ENCODE results near the gene SUMO3.

Gene SUMO3

DNA sequence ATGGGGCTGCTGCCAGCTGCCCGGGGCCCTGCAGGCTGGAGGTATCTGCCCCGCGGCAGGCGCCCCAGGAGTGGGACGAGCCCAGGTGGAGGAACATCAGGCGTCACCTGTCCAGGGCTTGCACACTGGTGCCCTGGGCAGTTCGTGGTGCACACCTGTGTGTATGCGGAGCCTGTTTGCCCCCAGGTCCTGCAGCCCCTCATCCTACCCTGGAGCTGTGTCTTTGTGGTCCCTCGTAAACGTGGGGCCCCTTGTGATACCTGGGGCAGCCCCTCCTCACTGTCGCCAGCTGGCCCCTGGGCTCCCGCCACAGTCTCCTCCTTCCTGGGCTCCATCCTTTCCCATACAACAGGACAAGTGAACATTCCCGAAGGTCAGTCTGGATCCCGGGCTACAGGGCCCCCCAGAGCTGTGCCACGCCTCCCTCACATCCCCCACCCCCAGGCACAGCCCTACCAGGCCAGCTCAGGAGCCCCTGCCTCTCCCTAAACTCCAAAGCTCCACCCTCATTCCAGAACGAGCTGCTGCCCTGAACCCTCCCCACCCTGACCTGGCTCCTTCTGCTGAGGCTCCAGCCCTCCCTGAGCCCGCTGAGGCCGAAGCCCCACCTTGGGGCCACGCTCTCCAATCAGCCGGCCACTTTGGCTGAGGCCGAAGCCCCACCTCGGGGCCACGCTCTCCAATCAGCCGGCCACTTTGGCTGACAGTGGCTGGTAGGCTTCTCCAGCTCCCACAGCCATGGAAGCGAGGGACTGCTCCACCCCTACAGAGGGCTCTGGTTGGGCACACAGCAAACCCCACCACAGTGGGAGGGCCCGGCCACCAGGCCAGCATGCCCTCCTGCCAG lies 58.9 kb downstream of the SUMO3 start:
- DNase-seq = no peak

DNA sequence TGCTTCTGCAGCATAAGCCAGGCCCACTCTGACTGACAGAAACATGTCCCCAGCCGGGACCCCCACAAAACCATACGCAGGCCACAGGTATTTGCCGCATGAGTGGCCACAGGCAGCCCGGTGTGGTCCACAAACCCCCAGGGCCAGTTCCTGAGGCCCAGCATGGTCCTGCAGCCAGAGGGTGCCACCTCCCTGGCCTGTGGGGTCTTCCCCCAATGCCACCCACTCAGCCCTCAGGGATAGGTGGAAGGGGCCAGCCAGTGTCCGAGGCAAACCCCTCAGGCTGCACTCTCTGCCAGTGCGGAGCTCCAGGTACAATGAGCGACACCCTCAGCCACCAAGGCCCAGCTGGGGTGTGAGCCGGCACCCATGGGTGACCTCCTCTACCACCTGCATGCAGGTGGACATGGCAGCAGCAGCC lies 59.7 kb downstream of the SUMO3 start:
- no peak for DNase-seq

DNA sequence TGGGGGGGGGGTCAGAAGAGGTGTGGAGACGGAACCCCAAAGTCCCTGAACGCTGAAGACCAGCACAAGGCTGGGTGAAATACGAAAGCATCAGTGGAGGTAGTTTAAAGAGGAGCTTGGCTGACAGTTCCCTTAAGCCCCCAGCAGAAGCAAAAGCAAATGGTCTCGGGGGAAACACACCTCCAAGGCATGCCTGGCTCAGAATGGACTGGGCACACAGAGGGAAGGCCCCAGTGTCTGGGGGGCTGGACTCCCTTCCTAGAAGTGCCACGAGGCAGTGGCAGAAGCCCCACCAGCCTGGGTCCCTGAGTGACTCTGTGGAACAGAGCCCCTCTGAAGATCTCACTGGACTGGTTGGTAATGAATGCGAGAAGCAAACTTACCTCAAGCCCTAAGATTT lies 60.1 kb downstream of the SUMO3 start:
- no peak for DNase-seq

DNA sequence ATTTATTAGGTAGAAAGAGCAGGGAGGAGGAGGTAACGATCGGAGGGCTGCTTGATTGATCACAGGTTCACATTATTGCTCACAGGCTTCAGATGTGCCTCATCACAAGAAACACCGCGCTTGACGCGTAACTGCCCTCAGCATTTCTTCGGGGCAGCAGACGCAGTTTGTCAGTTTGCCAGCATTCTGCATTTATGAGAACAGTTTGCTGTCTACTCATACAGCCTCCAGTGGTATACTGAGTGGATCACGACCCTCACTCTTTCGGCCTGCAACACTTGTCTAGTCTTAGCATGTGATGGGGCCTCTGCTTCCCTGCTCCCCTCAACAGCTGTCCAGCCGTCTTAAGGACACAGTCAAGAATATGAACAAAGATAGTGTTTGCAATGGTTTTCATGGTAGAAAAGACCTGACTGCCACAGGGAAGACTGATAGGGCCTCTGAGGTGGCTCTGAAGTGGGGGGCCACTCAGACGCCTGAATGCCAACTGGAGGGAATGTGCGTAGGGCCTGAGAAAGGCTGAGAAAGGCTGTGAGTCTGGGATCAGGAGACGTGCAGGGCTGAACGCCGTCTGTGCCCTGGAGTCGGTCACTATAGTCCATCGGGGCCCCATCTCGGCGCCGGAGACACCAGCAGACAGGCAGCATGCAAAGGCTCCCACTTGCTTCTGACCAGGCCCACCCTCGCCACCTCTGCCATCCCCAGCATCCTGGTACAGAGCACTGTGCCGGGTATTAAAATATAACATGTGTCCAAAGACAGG lies 61.3 kb downstream of the SUMO3 start:
- DNase-seq = no peak

Measured in CD4-positive, alpha-beta T cell treated with Interferon alpha-2 for 1 hour (primary cell).